KOPT-K1 (cell line): ENCODE measurements around the gene GGN.
"Not testable (repeated sequence)": the region's sequence is repeated elsewhere in the genome, so short reads cannot be mapped to it uniquely, and the experiment has no call there.

Experiments
- H3K27ac ChIP-seq: fragments of 200-600 bp; sonication (generic); 2 replicates; pipeline ENCODE4 v1.5.1; 2016; ENCODE audit warnings: antibody characterized with exemption, mild to moderate bottlenecking, low read depth, low read length; ENCODE audit not compliant: poor library complexity, severe bottlenecking
- H3K36me3 ChIP-seq: fragments of 200-600 bp; sonication (generic); 2 replicates; pipeline ENCODE4 v1.5.1; 2017; ENCODE audit warnings: antibody characterized with exemption, mild to moderate bottlenecking, low read length, moderate library complexity; ENCODE audit not compliant: insufficient read depth
- H3K9me3 ChIP-seq: fragments of 200-600 bp; sonication (generic); 2 replicates; pipeline ENCODE4 v1.5.1; 2017; ENCODE audit warnings: antibody characterized with exemption, low read length, mild to moderate bottlenecking; ENCODE audit not compliant: insufficient read depth, poor library complexity, severe bottlenecking

GGN gene

DNA sequence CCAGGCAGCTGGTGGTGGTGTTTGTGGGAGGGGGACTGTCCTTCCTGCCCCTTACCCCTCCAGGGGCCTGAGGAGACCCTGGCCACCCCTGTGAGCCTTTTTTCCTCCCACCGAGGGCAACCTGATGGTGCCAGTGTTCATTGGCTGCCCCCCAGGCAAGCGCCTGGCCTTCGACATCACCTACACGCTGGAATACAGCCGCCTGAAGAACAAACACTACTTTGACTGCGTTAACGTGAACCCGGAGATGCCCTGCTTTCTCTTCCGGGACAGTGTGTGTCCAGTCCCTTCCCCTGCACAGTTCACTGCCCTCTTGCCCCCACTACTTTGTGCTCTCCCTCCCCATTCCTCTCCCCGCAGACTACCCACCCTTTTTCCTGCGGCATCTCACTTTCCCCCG lies 20.8 kb downstream of the GGN start:
- Histone ChIP-seq H3K9me3 (peaks cover 9% of the 10 kb centered on the region), H3K36me3 (no peaks in the 10 kb centered on the region), H3K27ac (no peak overlapping the region)

DNA sequence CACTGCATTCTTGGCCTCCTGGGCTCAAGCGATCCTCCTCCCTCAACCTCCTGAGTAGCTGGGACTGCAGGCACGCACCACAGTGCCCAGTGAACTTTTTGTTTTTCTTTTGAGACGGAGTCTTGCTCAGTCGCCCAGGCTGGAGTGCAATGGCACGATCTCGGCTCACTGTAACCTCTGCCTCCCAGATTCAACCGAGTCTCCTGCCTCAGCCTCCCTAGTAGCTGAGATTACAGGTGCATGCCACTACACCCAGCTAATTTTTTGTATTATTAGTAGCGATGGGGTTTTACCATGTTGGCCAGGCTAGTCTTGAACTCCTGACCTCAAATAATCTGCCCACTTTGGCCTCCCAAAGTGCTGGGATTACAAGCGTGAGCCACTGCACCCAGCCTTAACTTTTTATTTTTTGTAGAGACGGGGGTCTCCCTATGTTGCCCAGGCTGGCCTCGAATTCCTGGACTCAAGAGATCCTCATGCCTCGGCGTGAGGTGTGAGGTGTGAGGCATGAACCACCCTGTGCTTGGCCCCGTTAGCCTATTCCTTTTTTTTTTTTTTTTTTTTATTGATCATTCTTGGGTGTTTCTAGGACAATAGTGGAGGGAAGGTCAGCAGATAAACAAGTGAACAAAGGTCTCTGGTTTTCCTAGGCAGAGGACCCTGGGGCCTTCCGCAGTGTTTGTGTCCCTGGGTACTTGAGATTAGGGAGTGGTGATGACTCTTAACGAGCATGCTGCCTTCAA lies 24.7 kb downstream of the GGN start:
- H3K27ac ChIP-seq, H3K36me3 ChIP-seq, H3K9me3 ChIP-seq: not testable (repeated sequence)

- Histone ChIP-seq H3K36me3 (no peaks in the 10 kb centered on the region), H3K9me3 (peaks cover 9% of the 10 kb centered on the region), H3K27ac (no peak overlapping the region)
These were observed 25.5 kb downstream of the GGN start for GRCh38 chr19:38362076-38362945.

GRCh38 chr19:38361633-38362075 lies 26.2 kb downstream of the GGN start:
- H3K27ac ChIP-seq = no peak overlapping the region

DNA sequence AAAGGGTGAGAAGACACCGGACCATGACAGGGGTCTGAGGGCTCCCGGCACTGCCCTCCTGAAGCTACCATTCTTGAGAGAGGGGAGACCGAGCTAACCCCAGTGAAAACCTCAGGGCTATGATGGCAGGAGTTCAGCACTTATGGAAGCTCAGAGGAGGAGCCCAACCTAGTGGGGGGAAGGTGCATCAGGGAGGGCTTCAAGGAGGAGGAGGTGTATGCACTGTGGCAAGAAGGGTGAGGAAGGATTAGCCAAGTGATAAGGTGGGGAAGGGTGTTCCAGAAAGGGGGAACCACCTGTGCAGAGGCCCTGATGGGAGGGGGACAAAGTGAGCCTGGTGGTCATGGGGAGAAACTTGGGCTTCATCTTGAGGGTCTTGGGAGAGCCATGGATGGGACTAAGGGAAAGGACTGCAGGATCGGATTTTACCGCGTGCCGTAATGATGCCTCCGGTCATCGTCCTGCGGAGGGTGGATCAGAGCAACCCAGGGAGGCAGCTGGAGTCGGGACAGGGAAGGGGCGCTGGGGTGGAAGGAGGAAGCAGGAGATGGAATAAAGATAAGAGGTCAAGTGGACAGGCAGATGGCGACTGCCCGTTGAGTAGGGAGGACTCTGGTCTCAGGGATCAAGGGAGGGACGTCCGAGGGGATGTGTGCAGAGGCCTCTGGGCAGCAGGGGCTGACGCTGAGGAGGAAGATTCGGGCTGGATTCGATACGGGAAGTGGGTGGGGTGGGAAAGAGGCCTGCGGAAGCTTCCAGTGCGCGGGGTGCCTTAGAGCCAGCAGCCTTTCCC lies 26.8 kb downstream of the GGN start:
- no peaks in the 10 kb centered on the region for H3K36me3 ChIP-seq
- no peak overlapping the region for H3K27ac ChIP-seq
- peaks cover 9% of the 10 kb centered on the region for H3K9me3 ChIP-seq

More at GRCh38 chr19:38361633-38362075, 26.2 kb downstream of the GGN start:
- peaks cover 9% of the 10 kb centered on the region for H3K9me3 ChIP-seq
- H3K36me3 ChIP-seq = no peaks in the 10 kb centered on the region

DNA sequence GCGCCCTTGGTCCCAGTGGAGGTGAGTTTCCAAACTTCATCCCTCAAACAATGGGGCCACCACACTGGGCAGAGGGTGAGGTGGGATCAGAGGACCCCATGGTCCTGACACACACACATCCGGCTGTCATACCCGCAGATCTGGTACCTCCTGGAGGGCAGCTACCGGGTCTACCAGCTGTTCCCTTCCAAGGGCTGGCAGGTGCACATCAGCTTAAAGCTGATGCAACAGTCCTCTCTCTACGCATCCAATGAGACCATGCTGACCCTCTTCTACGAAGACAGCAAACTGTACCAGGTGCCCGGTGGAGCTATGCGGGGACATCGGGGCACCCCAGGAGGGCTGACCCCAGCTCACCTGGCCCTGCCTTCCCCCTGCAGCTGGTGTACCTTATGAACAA lies 27.5 kb downstream of the GGN start:
- no peak overlapping the region for H3K27ac ChIP-seq
- peaks cover 9% of the 10 kb centered on the region for H3K9me3 ChIP-seq
- H3K36me3 ChIP-seq = no peaks in the 10 kb centered on the region

GRCh38 chr19:38359242-38360021 lies 28.4 kb downstream of the GGN start:
- Histone ChIP-seq H3K27ac (no peak overlapping the region), H3K36me3 (no peaks in the 10 kb centered on the region), H3K9me3 (no peaks in the 10 kb centered on the region)

GRCh38 chr19:38358071-38358470 lies 29.8 kb downstream of the GGN start:
- H3K9me3 ChIP-seq = no peaks in the 10 kb centered on the region
- no peaks in the 10 kb centered on the region for H3K36me3 ChIP-seq
- H3K27ac ChIP-seq = no peak overlapping the region

- no peak overlapping the region for H3K27ac ChIP-seq
- H3K9me3 ChIP-seq = no peaks in the 10 kb centered on the region
- H3K36me3 ChIP-seq = no peaks in the 10 kb centered on the region
These were observed 31.8 kb downstream of the GGN start for GRCh38 chr19:38355728-38356725.

- H3K27ac ChIP-seq = no peak overlapping the region
- H3K9me3 ChIP-seq = no peaks in the 10 kb centered on the region
- H3K36me3 ChIP-seq = no peaks in the 10 kb centered on the region
These were observed 35.2 kb downstream of the GGN start for GRCh38 chr19:38352611-38353010.

GRCh38 chr19:38351865-38352395 lies 35.9 kb downstream of the GGN start:
- H3K27ac ChIP-seq = no peak overlapping the region
- H3K9me3 ChIP-seq = no peaks in the 10 kb centered on the region
- H3K36me3 ChIP-seq = no peaks in the 10 kb centered on the region

GRCh38 chr19:38350883-38351282 lies 37.0 kb downstream of the GGN start:
- no peaks in the 10 kb centered on the region for H3K36me3 ChIP-seq
- no peak overlapping the region for H3K27ac ChIP-seq
- no peaks in the 10 kb centered on the region for H3K9me3 ChIP-seq

DNA sequence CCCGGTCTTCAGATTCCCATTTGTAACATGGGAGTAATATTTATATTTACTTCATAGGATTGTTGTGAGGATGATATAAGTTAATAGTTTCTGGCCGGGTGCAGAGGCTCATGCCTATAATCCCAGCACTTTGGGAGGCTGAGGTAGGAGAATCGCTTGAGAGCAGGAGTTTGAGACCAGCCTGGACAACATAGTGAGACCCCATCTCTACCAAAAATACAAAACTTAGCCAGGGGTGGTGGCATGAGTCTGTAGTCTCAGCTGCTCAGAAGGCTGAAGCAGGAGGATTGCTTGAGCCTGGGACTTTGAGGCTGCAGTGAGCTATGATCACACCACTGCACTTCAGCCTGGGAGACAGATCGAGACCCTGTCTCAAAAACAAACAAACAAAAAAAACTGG lies 41.0 kb downstream of the GGN start:
- H3K36me3 ChIP-seq = no peaks in the 10 kb centered on the region
- no peaks in the 10 kb centered on the region for H3K9me3 ChIP-seq
- no peak overlapping the region for H3K27ac ChIP-seq
